K562 (cell line): ENCODE measurements around the gene EEF1A1. TPM values are rescaled to one million over a fixed set of nuclear protein-coding genes. Genes with fewer than 3 reads are reported as not detected.

Experiments
- ARNT ChIP-seq, 2 experiments: fragments of 450-650 bp; IDR thresholded peaks; 2 replicates each; pipeline ENCODE4 v1.6.1; 2016; ENCODE audit warnings: mild to moderate bottlenecking in 1 of 2
- C11orf30 ChIP-seq: fragments of 450-650 bp; IDR thresholded peaks from 2 replicates; pipeline ENCODE4 v1.6.1; 2016; ENCODE audit warnings: low read depth, mild to moderate bottlenecking
- GTF2E2 ChIP-seq: fragments of 200-800 bp; sonication (Bioruptor generic); IDR thresholded peaks from 2 replicates; pipeline ENCODE4 v1.6.1; 2016; ENCODE audit warnings: missing genetic modification characterization, missing compliant biosample characterization
- HIVEP1 ChIP-seq: fragments of 250-450 bp; sonication (Bioruptor Pico); IDR thresholded peaks from 2 replicates; pipeline ENCODE4 v1.4.0; 2020; ENCODE audit warnings: mild to moderate bottlenecking
- KAT2B ChIP-seq: IDR thresholded peaks from one replicate; pipeline ENCODE4 v1.6.1; 2012; ENCODE audit warnings: low read depth, mild to moderate bottlenecking, control low read depth, inconsistent platforms, low read length, moderate library complexity
- KDM1A ChIP-seq, 2 experiments: fragments of 450-650 bp; IDR thresholded peaks; 2 replicates each; pipeline ENCODE4 v1.6.1; 2016; ENCODE audit warnings: mild to moderate bottlenecking in 2 of 2
- NELFE ChIP-seq: IDR thresholded peaks from 2 replicates; pipeline ENCODE4 v1.6.1; 2011; ENCODE audit warnings: mild to moderate bottlenecking; ENCODE audit not compliant: insufficient read depth, insufficient read length
- NFE2L1 ChIP-seq: fragments of 450-650 bp; IDR thresholded peaks from 2 replicates; pipeline ENCODE4 v1.6.1; 2016; ENCODE audit warnings: missing genetic modification characterization, low read depth, mild to moderate bottlenecking, missing compliant biosample characterization, moderate library complexity, borderline replicate concordance
- NR4A1 ChIP-seq, 2 experiments: fragments of 250-450 bp in 1 of 2; fragments of 450-650 bp in 1 of 2; sonication (Bioruptor Pico) in 1 of 2; IDR thresholded peaks; 2 replicates each; pipeline versions ENCODE4 v1.4.0 to v1.6.1; 2016 to 2020; ENCODE audit warnings: mild to moderate bottlenecking in 2 of 2, missing compliant biosample characterization in 1 of 2, missing genetic modification characterization in 1 of 2, moderate library complexity in 1 of 2
- OTX1 ChIP-seq: fragments of 450-650 bp; formaldehyde crosslinking; IDR thresholded peaks from 2 replicates; pipeline ENCODE4 v1.4.0; 2022; ENCODE audit warnings: mild to moderate bottlenecking
- PHF20 ChIP-seq: fragments of 450-650 bp; IDR thresholded peaks from 2 replicates; pipeline ENCODE4 v1.6.1; 2018; ENCODE audit not compliant: partially characterized antibody
- PTBP1 ChIP-seq: fragments of 200-400 bp; formaldehyde crosslinking; IDR thresholded peaks from 2 replicates; pipeline ENCODE4 v1.6.1; 2017; ENCODE audit warnings: low read depth, low read length
- RBBP5 ChIP-seq: fragments of 200-600 bp; sonication (generic); IDR thresholded peaks from 2 replicates; pipeline ENCODE4 v1.6.1; 2012; ENCODE audit warnings: borderline replicate concordance, mild to moderate bottlenecking, low read length, control low read depth, inconsistent platforms; ENCODE audit not compliant: insufficient read depth, poor library complexity, severe bottlenecking
- RBM22 ChIP-seq: fragments of 200-400 bp; formaldehyde crosslinking; IDR thresholded peaks from 2 replicates; pipeline ENCODE4 v1.6.1; 2018; ENCODE audit warnings: low read length, low read depth; ENCODE audit not compliant: poor library complexity, severe bottlenecking
- SMARCE1 ChIP-seq: fragments of 450-650 bp; IDR thresholded peaks from 2 replicates; pipeline ENCODE4 v1.7.1; 2016; ENCODE audit warnings: mild to moderate bottlenecking
- SUPT5H ChIP-seq: fragments of 450-650 bp; IDR thresholded peaks from 2 replicates; pipeline ENCODE4 v1.6.1; 2016
- ZBTB7A ChIP-seq: IDR thresholded peaks from 2 replicates; pipeline ENCODE4 v1.6.1; 2011; ENCODE audit warnings: low read depth, mild to moderate bottlenecking, low read length, moderate library complexity, borderline replicate concordance; ENCODE audit not compliant: control insufficient read depth
- ZC3H11A ChIP-seq: IDR thresholded peaks from 2 replicates; pipeline ENCODE4 v1.6.1; 2012; ENCODE audit warnings: low read depth, low read length, improper control_type of control experiment
- ZNF23 ChIP-seq: fragments of 250-450 bp; sonication (Bioruptor Pico); IDR thresholded peaks from 2 replicates; pipeline ENCODE4 v1.4.0; 2020; ENCODE audit warnings: mild to moderate bottlenecking
- ZNF253 ChIP-seq: fragments of 250-450 bp; sonication (Bioruptor Pico); conservative IDR thresholded peaks from 2 replicates; pipeline ENCODE4 v1.6.1; 2021; ENCODE audit warnings: mild to moderate bottlenecking
- ZNF445 ChIP-seq: fragments of 250-450 bp; sonication (Bioruptor Pico); IDR thresholded peaks from 2 replicates; pipeline ENCODE4 v1.4.0; 2020; ENCODE audit warnings: low read depth, mild to moderate bottlenecking, moderate library complexity
- ZNF778 ChIP-seq: fragments of 450-650 bp; formaldehyde crosslinking; IDR thresholded peaks from 2 replicates; pipeline ENCODE4 v1.4.0; 2020; ENCODE audit warnings: mild to moderate bottlenecking, moderate library complexity
- polyA plus RNA-seq, 8 experiments: library from polyadenylated mRNA; depleted of rRNA in 4 of 8; stranded (reverse) in 5 of 8; unstranded in 3 of 8; fragments of >200 nt; fragmentation: Nextera tagmentation in 2 of 8; fragmentation: Illumina TruSeq in 1 of 8; extraction: Ambion mirVana in 2 of 8; extraction: Trizol in 1 of 8; gene quantifications; 2 replicates each; pipeline versions ENCODE4 v1.2.1 to v1.2.3, GENCODE V29; 2011 to 2014; ENCODE audit warnings: inconsistent platforms in 1 of 8, missing spikeins in 1 of 8
- total RNA-seq, 7 experiments: library from RNA; depleted of rRNA in 6 of 7; stranded (reverse); fragments of >200 nt in 6 of 7; fragmentation: Illumina TruSeq in 2 of 7; extraction: Trizol in 2 of 7; gene quantifications; 2 replicates each; pipeline versions ENCODE4 v1.2.1 to v1.2.3, GENCODE V29; 2011 to 2021; ENCODE audit warnings: low replicate concordance in 1 of 7
- TF ChIP-seq, protein P1 (sequence below): fragments of 200-400 bp; formaldehyde crosslinking; IDR thresholded peaks from 2 replicates; pipeline ENCODE4 v1.6.1; 2017; ENCODE audit warnings: mild to moderate bottlenecking, low read depth, low read length, moderate library complexity
- TF ChIP-seq, protein P2 (sequence below), 2 experiments: fragments of 450-650 bp in 1 of 2; sonication (generic) in 1 of 2; formaldehyde crosslinking in 1 of 2; IDR thresholded peaks in 1 of 2; conservative IDR thresholded peaks in 1 of 2; 2 replicates each; pipeline versions ENCODE4 v1.6.1 to v1.8.1; 2016 to 2023; ENCODE audit warnings: mild to moderate bottlenecking in 2 of 2, moderate library complexity in 2 of 2, inconsistent platforms in 1 of 2, missing genetic modification reagents in 1 of 2
- TF ChIP-seq, protein P3 (sequence below): sonication (generic); formaldehyde crosslinking; IDR thresholded peaks from 2 replicates; pipeline ENCODE4 v1.8.1; 2022; ENCODE audit warnings: missing genetic modification reagents

The EEF1A1 gene
- total and polyA plus RNA-seq, 9 of the 15 experiments (the other 6 are each of a cell fraction or from before 2014, with no cell fraction given), result 6,453 to 17,323 (median 11,082) TPM

DNA sequence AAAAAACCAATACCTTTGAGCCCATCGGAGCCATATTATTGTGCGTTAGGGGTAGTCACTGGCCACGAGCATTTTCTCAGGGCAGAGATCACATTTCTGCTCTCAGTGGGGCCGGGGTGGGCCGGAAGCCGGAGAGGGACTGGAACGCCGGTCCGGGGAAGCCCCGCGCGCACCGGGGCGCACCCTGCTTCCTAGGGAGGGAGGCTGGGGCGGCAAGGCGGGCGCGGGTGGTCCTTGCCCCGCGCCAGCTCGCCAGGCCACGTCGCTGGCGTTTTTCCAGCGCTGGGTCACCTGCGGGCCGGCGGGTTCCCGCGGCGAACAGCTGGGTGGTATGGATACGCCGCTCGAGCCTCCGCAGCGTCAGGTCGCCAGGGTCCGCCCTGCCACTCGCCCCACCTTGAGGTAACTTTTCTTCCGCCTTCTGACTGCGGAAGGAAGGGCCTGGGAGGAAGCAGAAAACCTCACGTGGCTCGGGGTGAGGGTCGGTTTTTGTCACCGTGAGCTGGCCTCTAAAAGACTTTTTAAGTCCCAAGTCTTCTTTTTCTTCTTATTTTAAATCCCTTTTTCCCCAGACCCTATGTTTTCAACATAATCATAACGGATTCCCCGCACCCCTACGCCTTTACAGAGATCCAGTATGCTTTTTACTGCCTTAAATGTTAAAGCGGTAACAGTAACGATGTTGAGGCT, 2.7 kb upstream of the EEF1A1 start (continued):
- TF ChIP-seq GTF2E2 (tag), result peak; percentile 68; the same call in 1 of the 2 replicates
- no peak for TF ChIP-seq ZNF778 (CRISPR knock-in tag)
- no peak for TF ChIP-seq ZC3H11A
- TF ChIP-seq NR4A1 (CRISPR knock-in tag; IDR thresholded peaks at IDR 0.05), result no peak
- TF ChIP-seq NR4A1 (tag; IDR thresholded peaks at IDR 0.05), result 0 out of 2 replicates have a peak, but pooled peaks have one; percentile 22
- peak; percentile 76 for TF ChIP-seq RBM22
- TF ChIP-seq, protein P1, sequence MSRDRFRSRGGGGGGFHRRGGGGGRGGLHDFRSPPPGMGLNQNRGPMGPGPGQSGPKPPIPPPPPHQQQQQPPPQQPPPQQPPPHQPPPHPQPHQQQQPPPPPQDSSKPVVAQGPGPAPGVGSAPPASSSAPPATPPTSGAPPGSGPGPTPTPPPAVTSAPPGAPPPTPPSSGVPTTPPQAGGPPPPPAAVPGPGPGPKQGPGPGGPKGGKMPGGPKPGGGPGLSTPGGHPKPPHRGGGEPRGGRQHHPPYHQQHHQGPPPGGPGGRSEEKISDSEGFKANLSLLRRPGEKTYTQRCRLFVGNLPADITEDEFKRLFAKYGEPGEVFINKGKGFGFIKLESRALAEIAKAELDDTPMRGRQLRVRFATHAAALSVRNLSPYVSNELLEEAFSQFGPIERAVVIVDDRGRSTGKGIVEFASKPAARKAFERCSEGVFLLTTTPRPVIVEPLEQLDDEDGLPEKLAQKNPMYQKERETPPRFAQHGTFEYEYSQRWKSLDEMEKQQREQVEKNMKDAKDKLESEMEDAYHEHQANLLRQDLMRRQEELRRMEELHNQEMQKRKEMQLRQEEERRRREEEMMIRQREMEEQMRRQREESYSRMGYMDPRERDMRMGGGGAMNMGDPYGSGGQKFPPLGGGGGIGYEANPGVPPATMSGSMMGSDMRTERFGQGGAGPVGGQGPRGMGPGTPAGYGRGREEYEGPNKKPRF, result no peak
- peak; percentile 88 for TF ChIP-seq SUPT5H
- no peak for TF ChIP-seq ARNT (IDR thresholded peaks at IDR 0.05)
- no peak for TF ChIP-seq ZNF23
- TF ChIP-seq KDM1A (IDR thresholded peaks at IDR 0.05), result no peak
- TF ChIP-seq ZNF445 (CRISPR knock-in tag), result no peak
- TF ChIP-seq KAT2B, result no peak
- no peak for TF ChIP-seq C11orf30
- 0 out of 2 replicates have a peak, but pooled peaks have one; percentile 31 for TF ChIP-seq PTBP1
- peak; percentile 90 for TF ChIP-seq RBBP5
- TF ChIP-seq ZNF253 (CRISPR knock-in tag), result no peak
- no peak for TF ChIP-seq HIVEP1 (CRISPR knock-in tag)
- TF ChIP-seq SMARCE1, result 0 out of 2 replicates have a peak, but pooled peaks have one; percentile 5
- no peak for TF ChIP-seq NFE2L1 (tag)
- TF ChIP-seq NELFE, result no peak
- TF ChIP-seq OTX1 (CRISPR knock-in tag), result no peak
- peak; percentile 66 for TF ChIP-seq PHF20
- TF ChIP-seq, protein P2, sequence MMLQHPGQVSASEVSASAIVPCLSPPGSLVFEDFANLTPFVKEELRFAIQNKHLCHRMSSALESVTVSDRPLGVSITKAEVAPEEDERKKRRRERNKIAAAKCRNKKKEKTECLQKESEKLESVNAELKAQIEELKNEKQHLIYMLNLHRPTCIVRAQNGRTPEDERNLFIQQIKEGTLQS (IDR thresholded peaks at IDR 0.05), result no peak
- TF ChIP-seq, protein P2 (CRISPR knock-in tag; conservative IDR thresholded peaks at IDR 0.05), result no peak
- TF ChIP-seq, protein P3, sequence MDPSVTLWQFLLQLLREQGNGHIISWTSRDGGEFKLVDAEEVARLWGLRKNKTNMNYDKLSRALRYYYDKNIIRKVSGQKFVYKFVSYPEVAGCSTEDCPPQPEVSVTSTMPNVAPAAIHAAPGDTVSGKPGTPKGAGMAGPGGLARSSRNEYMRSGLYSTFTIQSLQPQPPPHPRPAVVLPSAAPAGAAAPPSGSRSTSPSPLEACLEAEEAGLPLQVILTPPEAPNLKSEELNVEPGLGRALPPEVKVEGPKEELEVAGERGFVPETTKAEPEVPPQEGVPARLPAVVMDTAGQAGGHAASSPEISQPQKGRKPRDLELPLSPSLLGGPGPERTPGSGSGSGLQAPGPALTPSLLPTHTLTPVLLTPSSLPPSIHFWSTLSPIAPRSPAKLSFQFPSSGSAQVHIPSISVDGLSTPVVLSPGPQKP (CRISPR knock-in tag), result no peak
- TF ChIP-seq ZBTB7A, result peak; percentile 84; the same call in 1 of the 2 replicates
